ENCODE results near the gene C1QTNF6. TPM values are rescaled to one million over a fixed set of nuclear protein-coding genes. Genes with fewer than 3 reads are reported as not detected.
A peak's percentile ranks its signal among the peaks of the same experiment; 100 is the strongest.

Gene C1QTNF6
- total and polyA plus RNA-seq, 2 of the 4 experiments (the other 2 are of a cell fraction): 1.1 to 10.9 TPM

DNA sequence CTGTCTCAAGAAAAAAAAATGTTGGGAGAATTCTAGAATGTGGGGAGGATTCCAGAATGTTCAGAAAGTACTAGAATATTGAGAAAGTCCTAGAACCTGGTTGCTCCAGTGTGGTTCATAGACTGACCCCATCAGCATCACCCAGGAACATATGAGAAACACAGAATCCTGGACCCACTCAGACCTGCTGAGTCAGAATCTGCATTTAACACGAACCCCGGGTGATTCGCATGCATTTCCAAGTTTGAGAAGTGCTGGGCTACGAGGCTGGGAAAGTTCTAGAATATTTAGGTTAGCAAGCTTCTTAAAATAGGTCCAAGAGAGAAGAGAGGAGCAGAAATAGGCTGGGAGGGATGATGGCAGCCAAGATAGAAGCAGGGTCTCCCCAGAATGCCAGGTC, 6.4 kb downstream of the C1QTNF6 start:
- Histone ChIP-seq H4K91ac (ENCODE audit: insufficient read depth, low read depth, low read length) (no peak overlapping the region), H3K9me3 (ENCODE audit: control insufficient read depth, insufficient read depth, low read length) (no peaks in the 10 kb centered on the region), H2AK5ac (ENCODE audit: low read depth, low read length) (no peak overlapping the region), H3K56ac (ENCODE audit: extremely low read depth, insufficient read depth, low read length) (no peak overlapping the region), H2BK5ac (ENCODE audit: low read depth, low read length, poor library complexity, severe bottlenecking) (no peak overlapping the region), H2BK20ac (ENCODE audit: low read depth, low read length) (no peak overlapping the region), H3K4me3 (ENCODE audit: insufficient read depth, low read depth, low read length) (no peak overlapping the region), H3K23ac (ENCODE audit: low read depth, low read length) (no peak overlapping the region), H3K18ac (ENCODE audit: low read depth, low read length) (no peak overlapping the region), H3K4me1 (ENCODE audit: control insufficient read depth, insufficient read depth, low read length) (peaks cover 10% of the 10 kb centered on the region), H4K20me1 (ENCODE audit: insufficient read depth, low read length) (no peaks in the 10 kb centered on the region), H3K9me1 (ENCODE audit: insufficient read depth, low read length) (peaks cover 6% of the 10 kb centered on the region; the same call in 1 of the 2 replicates), H2BK15ac (ENCODE audit: low read depth, low read length) (no peak overlapping the region), H3K9ac (ENCODE audit: low read depth, low read length) (no peak overlapping the region), H3K36me3 (ENCODE audit: control insufficient read depth, insufficient read depth, low read length) (peaks cover 10% of the 10 kb centered on the region; the same call in 1 of the 2 replicates), H4K5ac (ENCODE audit: low read depth, low read length) (no peak overlapping the region), H3K27me3 (ENCODE audit: control insufficient read depth, insufficient read depth, low read length) (no peaks in the 10 kb centered on the region), H2AFZ (replicated peaks; ENCODE audit: low read length, poor library complexity) (no peak overlapping the region), H3K4ac (ENCODE audit: low read depth, low read length) (no peak overlapping the region), H2BK120ac (ENCODE audit: low read depth, low read length) (no peak overlapping the region), H3K4me2 (ENCODE audit: low read depth, low read length) (no peak overlapping the region), H2AK9ac (replicated peaks; ENCODE audit: low read depth, low read length, poor library complexity) (peak overlapping the region; percentile 37), H3K79me1 (ENCODE audit: low read depth in 1 of 2, low read length in 2 of 2) (peaks cover 0 to 10% of the 10 kb centered on the region in 2 experiments; a peak in 2 of 4 replicates), H3K14ac (replicated peaks; ENCODE audit: low read depth, low read length) (no peak overlapping the region), H3K27ac (ENCODE audit: insufficient read depth, low read length) (no peak overlapping the region), H4K8ac (ENCODE audit: low read depth in 2 of 2, low read length in 2 of 2) (no peak overlapping the region)
- DNase-seq: no peak
- intact Hi-C loops (cut with micrococcal nuclease) (no loop called here), dilution Hi-C loops (cut with HindIII; ENCODE audit: low sequenced_read_pairs, unreplicated experiment) (no loop called here), in situ Hi-C loops (cut with MboI; ENCODE audit: low sequenced_read_pairs) (no loop called here)
- WGBS, 2 experiments (ENCODE audit: extremely low coverage in 2 of 2, insufficient read length in 1 of 2): no CpG with 5 or more reads among the region's 4 CpGs
- no TSS peak for BruUV-seq (replicated peaks)
- ChIA-PET POLR2A (ENCODE audit: unreplicated experiment) (no interaction called here), CTCF (no interaction called here)
- no peak for TF ChIP-seq RCOR1 (IDR thresholded peaks at IDR 0.05; ENCODE audit: insufficient replicate concordance, low read length)
- TF ChIP-seq MXI1 (IDR thresholded peaks at IDR 0.05; ENCODE audit: borderline replicate concordance, low read depth, low read length): no peak
- TF ChIP-seq, protein P1, sequence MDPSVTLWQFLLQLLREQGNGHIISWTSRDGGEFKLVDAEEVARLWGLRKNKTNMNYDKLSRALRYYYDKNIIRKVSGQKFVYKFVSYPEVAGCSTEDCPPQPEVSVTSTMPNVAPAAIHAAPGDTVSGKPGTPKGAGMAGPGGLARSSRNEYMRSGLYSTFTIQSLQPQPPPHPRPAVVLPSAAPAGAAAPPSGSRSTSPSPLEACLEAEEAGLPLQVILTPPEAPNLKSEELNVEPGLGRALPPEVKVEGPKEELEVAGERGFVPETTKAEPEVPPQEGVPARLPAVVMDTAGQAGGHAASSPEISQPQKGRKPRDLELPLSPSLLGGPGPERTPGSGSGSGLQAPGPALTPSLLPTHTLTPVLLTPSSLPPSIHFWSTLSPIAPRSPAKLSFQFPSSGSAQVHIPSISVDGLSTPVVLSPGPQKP (IDR thresholded peaks at IDR 0.05; ENCODE audit: borderline replicate concordance, low read depth, low read length): no peak
- TF ChIP-seq BHLHE40 (IDR thresholded peaks at IDR 0.05; ENCODE audit: low read depth, low read length): no peak
- TF ChIP-seq RFX5 (IDR thresholded peaks at IDR 0.05; ENCODE audit: low read depth, low read length): no peak
- TF ChIP-seq MAZ (IDR thresholded peaks at IDR 0.05; ENCODE audit: borderline replicate concordance, low read depth, low read length): no peak
- TF ChIP-seq CEBPB (IDR thresholded peaks at IDR 0.05; ENCODE audit: low read depth, low read length): no peak
- no peak for TF ChIP-seq FOS (IDR thresholded peaks at IDR 0.05; ENCODE audit: low read depth, low read length)
- TF ChIP-seq POLR2A (IDR thresholded peaks at IDR 0.05; ENCODE audit: low read depth, low read length): no peak
- no peak for TF ChIP-seq MAFK (IDR thresholded peaks at IDR 0.05; ENCODE audit: low read depth, low read length)
- no peak for TF ChIP-seq RAD21 (IDR thresholded peaks at IDR 0.05; ENCODE audit: low read length)
- TF ChIP-seq, protein P2, sequence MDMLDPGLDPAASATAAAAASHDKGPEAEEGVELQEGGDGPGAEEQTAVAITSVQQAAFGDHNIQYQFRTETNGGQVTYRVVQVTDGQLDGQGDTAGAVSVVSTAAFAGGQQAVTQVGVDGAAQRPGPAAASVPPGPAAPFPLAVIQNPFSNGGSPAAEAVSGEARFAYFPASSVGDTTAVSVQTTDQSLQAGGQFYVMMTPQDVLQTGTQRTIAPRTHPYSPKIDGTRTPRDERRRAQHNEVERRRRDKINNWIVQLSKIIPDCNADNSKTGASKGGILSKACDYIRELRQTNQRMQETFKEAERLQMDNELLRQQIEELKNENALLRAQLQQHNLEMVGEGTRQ (IDR thresholded peaks at IDR 0.05; ENCODE audit: low read depth, low read length): no peak
- ATAC-seq (ENCODE audit: low read depth): no peak
